AG10803 (cell line): ENCODE measurements around the gene RAB9B.

Experiments used
- DNase-seq: peaks from one replicate; pipeline ENCODE4 v3.0.0; 2010; ENCODE audit warnings: low read depth
- H3K4me3 ChIP-seq: 2 replicates; pipeline ENCODE4 v1.5.1; 2011; ENCODE audit warnings: mild to moderate bottlenecking, low read length, control low read depth
- TF ChIP-seq, protein P1 (sequence below): conservative IDR thresholded peaks from 2 replicates; pipeline ENCODE4 v1.5.1; 2011; ENCODE audit warnings: mild to moderate bottlenecking, low read length, control low read depth, inconsistent platforms

The RAB9B gene

DNA sequence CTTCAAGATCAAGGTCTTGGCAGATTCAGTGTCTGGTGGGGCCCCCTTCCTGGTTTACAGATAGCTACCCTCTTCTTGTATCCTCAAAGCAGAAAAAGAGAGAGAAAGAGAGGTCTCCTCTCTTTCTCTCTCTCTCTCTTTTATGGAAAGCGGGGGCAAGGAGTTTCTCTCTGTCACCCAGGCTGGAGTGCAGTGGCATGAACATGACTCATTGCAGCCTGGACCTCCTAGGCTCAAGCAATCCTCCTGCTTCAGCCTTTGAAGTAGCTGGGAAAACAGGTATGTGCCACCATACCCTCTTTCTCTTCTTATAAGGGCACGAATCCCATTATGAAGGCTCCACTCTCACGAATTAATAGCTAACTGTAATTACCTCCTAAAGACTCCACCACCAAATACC is 20.2 kb downstream of the RAB9B start:
- DNase-seq = no peak
- TF ChIP-seq, protein P1, sequence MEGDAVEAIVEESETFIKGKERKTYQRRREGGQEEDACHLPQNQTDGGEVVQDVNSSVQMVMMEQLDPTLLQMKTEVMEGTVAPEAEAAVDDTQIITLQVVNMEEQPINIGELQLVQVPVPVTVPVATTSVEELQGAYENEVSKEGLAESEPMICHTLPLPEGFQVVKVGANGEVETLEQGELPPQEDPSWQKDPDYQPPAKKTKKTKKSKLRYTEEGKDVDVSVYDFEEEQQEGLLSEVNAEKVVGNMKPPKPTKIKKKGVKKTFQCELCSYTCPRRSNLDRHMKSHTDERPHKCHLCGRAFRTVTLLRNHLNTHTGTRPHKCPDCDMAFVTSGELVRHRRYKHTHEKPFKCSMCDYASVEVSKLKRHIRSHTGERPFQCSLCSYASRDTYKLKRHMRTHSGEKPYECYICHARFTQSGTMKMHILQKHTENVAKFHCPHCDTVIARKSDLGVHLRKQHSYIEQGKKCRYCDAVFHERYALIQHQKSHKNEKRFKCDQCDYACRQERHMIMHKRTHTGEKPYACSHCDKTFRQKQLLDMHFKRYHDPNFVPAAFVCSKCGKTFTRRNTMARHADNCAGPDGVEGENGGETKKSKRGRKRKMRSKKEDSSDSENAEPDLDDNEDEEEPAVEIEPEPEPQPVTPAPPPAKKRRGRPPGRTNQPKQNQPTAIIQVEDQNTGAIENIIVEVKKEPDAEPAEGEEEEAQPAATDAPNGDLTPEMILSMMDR = no peak
- H3K4me3 ChIP-seq = no peak overlapping the region

DNA sequence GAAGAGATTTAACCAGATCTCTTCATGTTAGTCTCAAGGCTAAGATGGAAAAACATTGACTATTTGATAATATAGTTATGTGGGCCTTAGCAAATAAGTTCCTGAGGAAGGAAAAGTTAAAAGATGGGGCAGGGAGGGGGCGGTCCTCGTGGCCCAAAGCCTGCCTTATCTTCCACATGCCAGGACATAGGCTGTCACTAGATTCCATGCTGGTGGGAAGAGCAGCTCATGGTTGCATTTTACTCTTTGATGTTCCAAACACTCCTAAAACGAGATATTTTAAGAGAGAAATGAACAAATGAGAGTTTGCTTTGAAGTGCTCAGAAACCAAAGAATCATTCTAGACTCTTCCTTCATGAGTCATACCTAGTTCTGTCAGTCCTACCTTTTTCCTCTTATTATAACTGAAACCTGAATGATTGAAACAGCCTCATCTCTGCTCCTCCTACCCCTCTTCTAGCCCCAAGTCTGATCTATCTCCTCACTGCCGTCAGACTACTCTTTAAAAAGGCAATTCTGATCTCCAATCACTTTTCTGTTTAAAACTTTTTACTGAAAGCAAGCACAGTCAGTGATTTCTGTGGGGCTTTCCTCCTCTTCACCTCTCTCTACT is 25.1 kb downstream of the RAB9B start:
- H3K4me3 ChIP-seq = no peak overlapping the region
- no peak for DNase-seq
- TF ChIP-seq, protein P1 = no peak

DNA sequence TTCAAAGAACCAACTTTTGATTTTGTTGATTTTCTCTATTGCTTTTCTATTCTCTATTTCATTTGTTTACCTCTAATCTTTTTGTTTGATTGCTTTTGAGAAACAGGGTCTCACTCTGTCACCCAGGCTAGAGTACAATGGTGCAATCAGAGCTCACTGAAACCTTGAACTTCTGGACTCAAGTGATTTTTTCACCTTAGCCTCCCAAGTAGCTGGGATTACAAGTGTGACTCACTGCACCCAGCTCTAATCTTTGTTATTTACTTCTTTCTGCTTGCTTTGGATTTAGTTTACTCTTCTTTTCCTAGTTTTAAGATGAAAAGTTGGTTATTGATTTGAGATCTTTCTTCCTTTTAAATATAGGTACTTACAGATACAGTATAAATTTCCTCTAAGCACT is 26.2 kb downstream of the RAB9B start:
- TF ChIP-seq, protein P1 = no peak
- H3K4me3 ChIP-seq = no peak overlapping the region
- no peak for DNase-seq

DNA sequence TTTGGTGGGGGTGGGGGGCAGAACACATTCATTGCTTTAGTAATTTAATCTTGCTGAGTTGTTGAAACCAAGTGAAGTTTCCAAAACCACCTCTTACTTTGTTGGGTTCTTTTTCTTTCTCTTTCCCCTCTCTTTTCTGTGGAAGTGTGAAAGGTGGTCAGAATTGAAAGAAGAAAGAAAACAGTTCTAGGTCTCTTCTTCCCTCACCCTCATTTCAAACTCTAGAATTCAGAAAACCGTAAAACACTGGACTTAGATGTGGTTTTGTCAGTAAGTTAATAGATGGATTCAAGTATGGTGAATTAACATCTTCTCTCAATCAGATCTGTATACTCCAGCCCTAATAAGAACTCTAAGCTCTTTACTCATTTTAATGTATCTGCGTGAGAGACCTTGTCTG is 31.7 kb downstream of the RAB9B start:
- H3K4me3 ChIP-seq = no peak overlapping the region
- DNase-seq = no peak
- TF ChIP-seq, protein P1 = no peak

DNA sequence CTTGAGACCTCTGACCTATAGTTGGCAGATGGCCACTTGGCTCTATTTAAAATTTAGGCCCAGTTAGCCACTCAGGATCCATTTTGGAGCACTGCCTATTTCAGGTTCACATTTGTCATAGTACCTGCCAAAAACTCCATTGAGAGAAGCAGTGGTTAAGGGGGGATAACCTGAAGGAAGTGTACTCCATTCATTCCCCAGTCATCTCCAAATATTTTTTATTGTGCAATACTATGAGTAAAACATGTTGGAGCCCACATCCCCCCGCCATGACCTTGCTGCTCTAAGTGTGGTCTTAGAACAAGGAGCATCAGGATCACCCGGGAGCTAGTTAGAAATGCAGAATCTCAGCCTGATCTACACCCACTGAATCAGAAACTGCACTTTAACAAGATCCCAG is 34.4 kb downstream of the RAB9B start:
- TF ChIP-seq, protein P1 = no peak
- no peak for DNase-seq
- no peak overlapping the region for H3K4me3 ChIP-seq

DNA sequence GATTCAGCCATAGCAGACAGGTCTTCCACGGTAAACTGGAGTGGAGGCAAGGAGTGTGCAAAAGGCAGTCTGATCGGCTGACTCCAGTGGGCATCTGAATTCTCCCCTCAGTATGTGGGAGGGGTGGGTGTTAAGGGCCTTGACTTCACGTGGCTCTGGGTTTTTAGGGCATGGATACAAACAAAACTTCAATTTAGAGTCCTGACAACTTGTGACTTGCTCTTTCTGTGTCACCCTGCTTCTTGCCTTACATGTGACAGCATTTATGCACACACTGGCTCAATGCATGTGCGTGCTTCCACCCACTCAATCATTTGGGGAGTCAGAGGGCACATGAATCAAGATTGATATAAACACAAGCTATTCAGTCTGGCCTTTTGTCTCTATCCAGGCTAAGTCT is 37.9 kb downstream of the RAB9B start:
- TF ChIP-seq, protein P1 = no peak
- no peak for DNase-seq
- no peak overlapping the region for H3K4me3 ChIP-seq

DNA sequence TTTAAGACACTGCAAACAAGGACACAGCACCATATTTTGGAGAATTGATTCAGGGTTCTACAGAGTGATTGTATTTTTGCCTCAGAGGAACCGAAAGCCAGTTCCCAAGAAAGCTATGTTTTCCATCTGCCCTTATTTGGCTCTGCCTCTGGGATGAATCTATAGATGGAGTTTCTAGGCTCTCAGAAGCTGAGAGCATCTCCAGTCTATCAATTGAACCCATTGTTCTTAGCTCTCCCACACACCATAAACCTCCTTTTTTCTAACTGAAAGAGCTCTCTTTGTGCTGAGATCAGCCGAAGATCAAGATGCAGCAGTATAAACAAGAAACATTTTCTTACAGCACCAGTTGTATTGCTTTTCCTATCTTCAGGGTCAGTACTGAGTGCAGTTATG is 38.5 kb downstream of the RAB9B start:
- peak overlapping the region; percentile 15 for H3K4me3 ChIP-seq
- no peak for DNase-seq
- TF ChIP-seq, protein P1 = no peak
